MM.1S (cell line): ENCODE results near the gene SPRED2.

Experiments
- CTCF ChIP-seq: fragments of 300-600 bp; sonication (generic); IDR thresholded peaks from 2 replicates; pipeline ENCODE4 v1.5.1; 2016; ENCODE audit warnings: antibody characterized with exemption, low read length, mixed read lengths
- EZH2 ChIP-seq: fragments of 300-600 bp; sonication (generic); optimal IDR thresholded peaks from 2 replicates; pipeline ENCODE3; 2017; ENCODE audit warnings: low read depth, mild to moderate bottlenecking, antibody characterized with exemption, low read length, mixed read lengths
- EZH2phosphoT487 ChIP-seq: fragments of 300-600 bp; sonication (generic); IDR thresholded peaks from 2 replicates; pipeline ENCODE4 v1.6.1; 2018; ENCODE audit warnings: antibody characterized with exemption, low read length

GRCh38 chr2:65294136-65294535 lies 138.3 kb downstream of the SPRED2 start:
- TF ChIP-seq CTCF: no peak
- TF ChIP-seq EZH2: no peak
- TF ChIP-seq EZH2phosphoT487: no peak
